Endothelial cell of umbilical vein (primary cell): ENCODE measurements around the gene OPCML.

Experiments
- EZH2 ChIP-seq: IDR thresholded peaks from 2 replicates; pipeline ENCODE4 v1.6.1; 2012; ENCODE audit warnings: borderline replicate concordance, low read depth, mild to moderate bottlenecking, moderate library complexity, low read length, inconsistent platforms; ENCODE audit not compliant: severe bottlenecking
- JUN ChIP-seq: IDR thresholded peaks from 2 replicates; pipeline ENCODE4 v1.6.1; 2011; ENCODE audit warnings: borderline replicate concordance, low read depth; ENCODE audit not compliant: insufficient read length, insufficient read depth
- POLR2A ChIP-seq: IDR thresholded peaks from 2 replicates; pipeline ENCODE4 v1.6.1; 2012; ENCODE audit warnings: low read depth, mild to moderate bottlenecking, control low read depth, low read length
- POLR2AphosphoS5 ChIP-seq: IDR thresholded peaks from 2 replicates; pipeline ENCODE4 v1.6.1; 2012; ENCODE audit warnings: low read depth, mild to moderate bottlenecking, control low read depth, low read length, moderate library complexity; ENCODE audit not compliant: insufficient read depth
- TF ChIP-seq, protein P1 (sequence below), 2 donors: IDR thresholded peaks; 1 replicate in 1 of 2; 2 replicates in 1 of 2; pipeline ENCODE4 v1.5.1; 2011; ENCODE audit warnings: low read length in 2 of 2, mild to moderate bottlenecking in 2 of 2, moderate library complexity in 2 of 2, control low read depth in 1 of 2, inconsistent platforms in 1 of 2, low read depth in 1 of 2; ENCODE audit not compliant: insufficient read depth in 1 of 2; ENCODE audit errors: extremely low read depth in 1 of 2

DNA sequence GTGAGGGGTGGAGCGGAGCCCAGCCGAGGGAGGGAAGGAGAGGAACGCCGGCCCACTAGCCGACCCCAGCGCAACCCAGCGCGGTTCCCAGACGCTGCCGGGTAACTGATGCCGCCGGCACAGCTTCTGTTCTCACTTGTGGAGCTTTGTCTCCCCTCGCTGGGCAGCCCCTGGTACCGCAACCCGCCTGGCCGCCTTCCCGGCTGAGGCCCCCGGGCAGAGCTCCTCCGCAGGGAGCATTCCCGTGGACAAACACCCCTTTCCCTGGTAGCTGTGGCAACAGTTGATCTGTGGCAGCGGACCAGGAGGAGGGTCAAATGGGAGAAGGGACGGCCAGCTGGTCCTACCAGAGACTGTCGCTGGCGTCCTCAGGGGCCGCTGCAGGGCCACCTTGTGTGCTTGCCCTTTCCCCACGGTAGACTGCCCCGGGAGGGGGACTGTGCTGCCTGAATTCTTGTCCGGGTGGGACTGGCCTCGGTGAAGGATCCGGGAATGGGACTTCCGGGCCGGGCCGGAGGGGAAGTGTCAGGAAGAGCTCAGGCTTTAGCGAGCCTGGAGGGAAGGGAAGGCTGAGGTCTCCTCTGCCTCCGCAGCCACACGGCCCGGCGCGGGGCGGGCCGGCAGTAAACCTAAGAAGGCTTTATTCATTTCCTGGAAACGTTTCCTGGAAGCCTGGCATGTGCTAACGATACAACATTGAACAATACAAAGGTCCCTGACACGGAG is 468.0 kb downstream of the OPCML start:
- TF ChIP-seq, protein P1, sequence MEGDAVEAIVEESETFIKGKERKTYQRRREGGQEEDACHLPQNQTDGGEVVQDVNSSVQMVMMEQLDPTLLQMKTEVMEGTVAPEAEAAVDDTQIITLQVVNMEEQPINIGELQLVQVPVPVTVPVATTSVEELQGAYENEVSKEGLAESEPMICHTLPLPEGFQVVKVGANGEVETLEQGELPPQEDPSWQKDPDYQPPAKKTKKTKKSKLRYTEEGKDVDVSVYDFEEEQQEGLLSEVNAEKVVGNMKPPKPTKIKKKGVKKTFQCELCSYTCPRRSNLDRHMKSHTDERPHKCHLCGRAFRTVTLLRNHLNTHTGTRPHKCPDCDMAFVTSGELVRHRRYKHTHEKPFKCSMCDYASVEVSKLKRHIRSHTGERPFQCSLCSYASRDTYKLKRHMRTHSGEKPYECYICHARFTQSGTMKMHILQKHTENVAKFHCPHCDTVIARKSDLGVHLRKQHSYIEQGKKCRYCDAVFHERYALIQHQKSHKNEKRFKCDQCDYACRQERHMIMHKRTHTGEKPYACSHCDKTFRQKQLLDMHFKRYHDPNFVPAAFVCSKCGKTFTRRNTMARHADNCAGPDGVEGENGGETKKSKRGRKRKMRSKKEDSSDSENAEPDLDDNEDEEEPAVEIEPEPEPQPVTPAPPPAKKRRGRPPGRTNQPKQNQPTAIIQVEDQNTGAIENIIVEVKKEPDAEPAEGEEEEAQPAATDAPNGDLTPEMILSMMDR (IDR thresholded peaks at IDR 0.05; ENCODE audit: extremely low read depth in 1 of 2, insufficient read depth in 1 of 2, low read depth in 1 of 2, low read length in 2 of 2), result peak; percentile 63 to 68
- TF ChIP-seq POLR2AphosphoS5 (no peak), POLR2A (no peak), JUN (no peak), EZH2 (peak; percentile 33)
